HepG2 (cell line): ENCODE measurements around the gene KRTAP12-3. TPM values are rescaled to one million over a fixed set of nuclear protein-coding genes. Genes with fewer than 3 reads are reported as not detected.

Experiments used
- ATAC-seq: fragments of 200-7000 bp; cut with Tn5 transposase; 3 replicates; pipeline ENCODE4 v1.9.1; 2020; ENCODE audit warnings: mild to moderate bottlenecking, moderate library complexity
- BruUV-seq: library from RNA; stranded (reverse); fragments of 400-500 nt; replicated peaks from 2 replicates; lab custom pipeline; 2021; lab: Mats Ljungman, UMichigan
- CTCF ChIA-PET: fragments of 300-600 bp; formaldehyde crosslinking; extraction: SDS; loops from one replicate; lab custom pipeline; 2021; ENCODE audit warnings: low total read pairs, inconsistent platforms, low intra/inter-chr PET ratio; lab: Yijun Ruan, JAX
- POLR2A ChIA-PET: fragments of 350-600 bp; sonication (Branson Sonifier 250); formaldehyde crosslinking; loops from one replicate; lab custom pipeline; 2020; ENCODE audit warnings: antibody characterized with exemption, inconsistent platforms; lab: Yijun Ruan, JAX
- DNase-seq: peaks from one replicate; pipeline ENCODE4 v3.0.0-alpha.2; 2015; ENCODE audit warnings: low spot score
- FAIRE-seq: peaks from 3 replicates; lab custom pipeline; 2011; peaks lifted over from hg19 to GRCh38; lab: Jason Lieb, UNC
- H2AFZ ChIP-seq: one replicate; pipeline ENCODE4 v1.6.1; 2011; ENCODE audit warnings: low read length, inconsistent platforms
- H3K27ac ChIP-seq: fragments of 300-600 bp; 3 replicates; pipeline ENCODE4 v1.8.0; 2011; ENCODE audit warnings: mixed run types, mild to moderate bottlenecking, mixed read lengths, low read length, inconsistent platforms; ENCODE audit not compliant: insufficient read depth; ENCODE audit errors: extremely low read length
- H3K27me3 ChIP-seq, 2 experiments: fragments of 200-600 bp in 1 of 2; 2 replicates in 1 of 2; 3 replicates in 1 of 2; pipeline versions ENCODE4 v1.6.0 to v1.8.0; 2011; ENCODE audit warnings: low read length in 2 of 2, mild to moderate bottlenecking in 2 of 2, moderate library complexity in 2 of 2, inconsistent platforms in 1 of 2; ENCODE audit not compliant: insufficient read depth in 2 of 2, control insufficient read depth in 1 of 2
- H3K36me3 ChIP-seq, 2 experiments: fragments of 200-600 bp in 1 of 2; replicated peaks in 1 of 2; 2 replicates in 1 of 2; 3 replicates in 1 of 2; pipeline versions ENCODE4 v1.5.1 to v1.8.0; 2011; ENCODE audit warnings: low read length in 2 of 2, inconsistent platforms in 1 of 2; ENCODE audit not compliant: insufficient read depth in 2 of 2, control insufficient read depth in 1 of 2
- H3K4me1 ChIP-seq: 2 replicates; pipeline ENCODE4 v1.5.1; 2012; ENCODE audit warnings: low read length, inconsistent platforms; ENCODE audit not compliant: insufficient read depth
- H3K4me2 ChIP-seq: 2 replicates; pipeline ENCODE4 v1.6.0; 2011; ENCODE audit warnings: low read depth, low read length, inconsistent platforms
- H3K4me3 ChIP-seq, 3 experiments: fragments of 200-600 bp in 1 of 3; sonication (generic), shearing (Covaris generic) in 1 of 3; replicated peaks in 1 of 3; 2 replicates each; pipeline ENCODE4 v1.5.1; 2011 to 2016; ENCODE audit warnings: low read length in 3 of 3, inconsistent platforms in 2 of 3, low read depth in 2 of 3, mild to moderate bottlenecking in 2 of 3, control low read depth in 1 of 3, mixed read lengths in 1 of 3; ENCODE audit not compliant: insufficient read depth in 1 of 3
- H3K79me2 ChIP-seq: one replicate; pipeline ENCODE4 v1.6.1; 2011; ENCODE audit warnings: low read length, inconsistent platforms; ENCODE audit not compliant: insufficient read depth
- H3K9ac ChIP-seq: 2 replicates; pipeline ENCODE4 v1.6.0; 2011; ENCODE audit warnings: mild to moderate bottlenecking, low read depth, low read length, inconsistent platforms; ENCODE audit not compliant: insufficient read depth
- H3K9me3 ChIP-seq: 2 replicates; pipeline ENCODE4 v1.5.1; 2012; ENCODE audit warnings: mild to moderate bottlenecking, low read length
- H4K20me1 ChIP-seq: 2 replicates; pipeline ENCODE4 v1.6.0; 2011; ENCODE audit warnings: inconsistent platforms, mild to moderate bottlenecking, low read length, moderate library complexity; ENCODE audit not compliant: insufficient read depth
- HOXD1 ChIP-seq: sonication (generic); formaldehyde crosslinking; IDR thresholded peaks from 2 replicates; pipeline ENCODE4 v1.5.0; 2020; ENCODE audit warnings: missing genetic modification reagents
- MBD4 ChIP-seq: IDR thresholded peaks from 2 replicates; pipeline ENCODE4 v1.6.1; 2012; ENCODE audit warnings: low read length, inconsistent platforms, borderline replicate concordance
- PHF20 ChIP-seq: sonication (generic); formaldehyde crosslinking; IDR thresholded peaks from 2 replicates; pipeline ENCODE4 v1.5.0; 2020; ENCODE audit warnings: mild to moderate bottlenecking, missing genetic modification reagents
- RAD51 ChIP-seq: fragments of 450-650 bp; IDR thresholded peaks from 2 replicates; pipeline ENCODE4 v1.6.1; 2016; ENCODE audit warnings: borderline replicate concordance
- SNRNP70 ChIP-seq: fragments of 200-400 bp; formaldehyde crosslinking; IDR thresholded peaks from 2 replicates; pipeline ENCODE4 v1.6.1; 2017; ENCODE audit warnings: mild to moderate bottlenecking, low read depth, low read length, moderate library complexity
- ZBTB7B ChIP-seq: sonication (generic); formaldehyde crosslinking; IDR thresholded peaks from 2 replicates; pipeline ENCODE4 v1.4.0; 2020; ENCODE audit warnings: missing genetic modification reagents
- ZNF101 ChIP-seq: sonication (generic); formaldehyde crosslinking; IDR thresholded peaks from 2 replicates; pipeline ENCODE4 v1.4.0; 2020; ENCODE audit warnings: mild to moderate bottlenecking, low read depth, missing genetic modification reagents, borderline replicate concordance
- ZNF343 ChIP-seq: sonication (generic); formaldehyde crosslinking; IDR thresholded peaks from 2 replicates; pipeline ENCODE4 v1.4.0; 2020; ENCODE audit warnings: mild to moderate bottlenecking, missing genetic modification reagents
- ZNF503 ChIP-seq: sonication (generic); formaldehyde crosslinking; IDR thresholded peaks from 2 replicates; pipeline ENCODE4 v1.4.0; 2020; ENCODE audit warnings: missing genetic modification reagents
- ZNF530 ChIP-seq: sonication (generic); formaldehyde crosslinking; IDR thresholded peaks from 2 replicates; pipeline ENCODE4 v1.5.0; 2020; ENCODE audit warnings: low read depth, mild to moderate bottlenecking, missing genetic modification reagents
- ZNF773 ChIP-seq: sonication (generic); formaldehyde crosslinking; IDR thresholded peaks from 2 replicates; pipeline ENCODE4 v1.4.0; 2020; ENCODE audit warnings: missing genetic modification reagents, borderline replicate concordance
- ZNF781 ChIP-seq: sonication (generic); formaldehyde crosslinking; IDR thresholded peaks from 2 replicates; pipeline ENCODE4 v1.5.1; 2020; ENCODE audit warnings: borderline replicate concordance, mild to moderate bottlenecking, missing genetic modification reagents; ENCODE audit errors: not compliant biosample characterization
- WGBS: methylation state at CpG from one replicate; pipeline ENCODE4 v1.1.6; 2017; ENCODE audit warnings: low lambda C conversion rate; 5-methylcytosine and 5-hydroxymethylcytosine counted together
- in situ Hi-C: cut with HindIII; loops from 2 replicates; pipeline ENCODE4 v1.10.0; 2017; ENCODE audit warnings: low pct_unique_long_range_greater_than_20kb; ENCODE audit not compliant: extremely low pct_ligation_motif_present
- intact Hi-C: fragments of 100-400 bp; cut with micrococcal nuclease; formaldehyde crosslinking; loops from one replicate; pipeline ENCODE4 v1.10.0; 2022; ENCODE audit not compliant: unreplicated experiment
- polyA plus RNA-seq, 8 experiments: library from polyadenylated mRNA; depleted of rRNA in 3 of 8; stranded (reverse) in 7 of 8; unstranded in 1 of 8; fragments of >200 nt; fragmentation: Illumina TruSeq in 4 of 8; extraction: Trizol in 4 of 8; gene quantifications; 2 replicates each; pipeline versions ENCODE4 v1.2.1 to v1.2.3, GENCODE V29; 2011 to 2016; ENCODE audit warnings: low read depth in 4 of 8, missing spikeins in 1 of 8, mixed read lengths in 1 of 8; ENCODE audit not compliant: insufficient read depth in 1 of 8
- total RNA-seq, 5 experiments: library from RNA; depleted of rRNA; stranded (reverse); fragments of >200 nt; fragmentation: Illumina TruSeq; extraction: Trizol; gene quantifications; 2 replicates each; pipeline ENCODE4 v1.2.3, GENCODE V29; 2016; ENCODE audit warnings: low read depth in 1 of 5
- TF ChIP-seq, protein P1 (sequence below): sonication (generic); formaldehyde crosslinking; IDR thresholded peaks from 2 replicates; pipeline ENCODE4 v1.5.1; 2020; ENCODE audit warnings: missing genetic modification reagents, mild to moderate bottlenecking, borderline replicate concordance

The KRTAP12-3 gene
- total and polyA plus RNA-seq, 2 of the 13 experiments (the other 11 are each of a cell fraction or from before 2014, with no cell fraction given), result not detected

DNA sequence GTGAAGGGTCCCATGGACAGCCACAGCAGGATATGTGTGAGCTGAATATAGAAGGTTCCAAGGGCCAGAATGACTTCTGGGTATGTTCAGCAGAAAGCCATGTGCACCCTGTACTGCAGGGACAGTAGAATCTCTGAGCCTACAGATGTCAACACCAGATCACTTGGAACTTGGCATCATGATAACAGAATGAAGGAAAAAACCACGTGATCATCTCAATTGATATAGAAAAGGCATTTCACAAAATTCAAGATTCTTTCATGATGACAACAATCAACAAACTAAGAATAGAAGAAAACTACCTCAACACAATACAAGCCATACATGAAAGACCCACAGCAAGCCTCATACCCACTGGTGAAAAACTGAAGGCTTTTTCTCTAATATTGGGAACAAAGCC is 9.9 kb downstream of the KRTAP12-3 start:
- in situ Hi-C loops, result no loop called here
- intact Hi-C loops, result no loop called here
- WGBS, result 0% methylated on average over 1 of the region's 1 CpG
- H3K79me2 ChIP-seq, result no peaks in the 10 kb centered on the region
- no peaks in the 10 kb centered on the region for H3K4me1 ChIP-seq
- no peak for TF ChIP-seq MBD4
- TF ChIP-seq RAD51, result peak; percentile 51; the same call in 1 of the 2 replicates
- no peak overlapping the region for H3K4me3 ChIP-seq
- POLR2A ChIA-PET, result no interaction called here
- ATAC-seq (no peak), FAIRE-seq (no peak), DNase-seq (no peak)
- no peak overlapping the region for H3K9ac ChIP-seq
- no peaks in the 10 kb centered on the region; a peak in 1 of 5 replicates for H3K27me3 ChIP-seq
- peaks cover 7% of the 10 kb centered on the region for H3K9me3 ChIP-seq
- BruUV-seq, result no TSS peak
- H2AFZ ChIP-seq, result no peak overlapping the region
- H3K4me2 ChIP-seq, result no peak overlapping the region
- H4K20me1 ChIP-seq, result no peaks in the 10 kb centered on the region
- CTCF ChIA-PET, result no interaction called here
- no peak overlapping the region for H3K27ac ChIP-seq
- no peaks in the 10 kb centered on the region for H3K36me3 ChIP-seq

DNA sequence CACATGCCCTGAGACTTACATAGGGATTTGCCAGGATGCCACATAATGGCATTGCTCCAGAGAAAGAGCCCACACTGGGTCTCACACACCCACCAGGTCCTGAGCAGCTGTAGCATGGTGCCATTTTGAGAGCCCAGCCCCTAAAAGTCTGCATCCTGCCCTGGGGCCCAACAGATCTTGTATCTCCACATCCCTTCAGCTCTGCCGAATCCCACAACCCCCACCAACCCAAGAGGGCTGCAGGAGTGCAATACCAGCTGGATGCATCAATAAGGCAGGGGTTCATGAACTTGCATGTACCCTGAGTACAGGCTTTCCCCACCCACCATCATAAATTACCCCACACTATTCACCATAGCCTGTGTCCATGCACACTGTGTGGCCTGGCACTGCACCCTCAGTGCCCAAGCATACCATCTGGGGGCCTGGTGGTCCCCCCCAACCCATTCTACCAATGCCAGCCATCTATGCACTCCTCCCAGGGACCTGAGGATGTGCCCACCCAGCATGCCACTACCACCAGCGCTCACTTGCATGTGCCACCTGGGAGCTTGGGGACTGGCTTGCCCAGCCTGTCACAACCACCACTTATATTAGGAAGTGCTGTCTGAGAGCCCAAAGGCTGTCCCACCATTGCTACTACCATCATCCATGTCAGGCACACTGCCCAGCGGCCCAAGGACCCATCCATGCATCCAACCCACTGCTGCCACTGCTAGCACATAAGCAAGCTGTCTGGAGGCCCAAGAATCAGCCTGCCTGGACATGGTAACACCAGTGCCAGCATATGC is 13.1 kb downstream of the KRTAP12-3 start:
- Histone ChIP-seq H4K20me1 (no peaks in the 10 kb centered on the region), H3K79me2 (no peaks in the 10 kb centered on the region), H2AFZ (no peak overlapping the region), H3K36me3 (no peaks in the 10 kb centered on the region), H3K27ac (no peak overlapping the region), H3K4me3 (no peak overlapping the region), H3K27me3 (peaks cover 0 to 3% of the 10 kb centered on the region in 2 experiments; a peak in 1 of 5 replicates), H3K9me3 (peaks cover 7% of the 10 kb centered on the region), H3K9ac (no peak overlapping the region), H3K4me1 (no peaks in the 10 kb centered on the region), H3K4me2 (no peak overlapping the region)
- DNase-seq (no peak), FAIRE-seq (no peak), ATAC-seq (no peak)
- ChIA-PET CTCF (no interaction called here), POLR2A (no interaction called here)
- in situ Hi-C loops, result no loop called here
- intact Hi-C loops, result no loop called here
- WGBS, result no CpG with 5 or more reads among the region's 3 CpGs
- BruUV-seq, result no TSS peak
- no peak for TF ChIP-seq ZNF503
- no peak for TF ChIP-seq ZBTB7B (CRISPR knock-in tag)
- TF ChIP-seq SNRNP70, result no peak
- TF ChIP-seq ZNF773 (CRISPR knock-in tag), result no peak
- TF ChIP-seq ZNF530 (CRISPR knock-in tag), result no peak
- TF ChIP-seq ZNF343, result no peak
- no peak for TF ChIP-seq ZNF781
- no peak for TF ChIP-seq HOXD1 (CRISPR knock-in tag)
- TF ChIP-seq, protein P1, sequence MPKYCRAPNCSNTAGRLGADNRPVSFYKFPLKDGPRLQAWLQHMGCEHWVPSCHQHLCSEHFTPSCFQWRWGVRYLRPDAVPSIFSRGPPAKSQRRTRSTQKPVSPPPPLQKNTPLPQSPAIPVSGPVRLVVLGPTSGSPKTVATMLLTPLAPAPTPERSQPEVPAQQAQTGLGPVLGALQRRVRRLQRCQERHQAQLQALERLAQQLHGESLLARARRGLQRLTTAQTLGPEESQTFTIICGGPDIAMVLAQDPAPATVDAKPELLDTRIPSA (CRISPR knock-in tag), result no peak
- TF ChIP-seq ZNF101 (CRISPR knock-in tag), result no peak
- no peak for TF ChIP-seq PHF20
